Measurements from ENCODE around the gene ASZ1. TPM values are rescaled to one million over a fixed set of nuclear protein-coding genes. Genes with fewer than 3 reads are reported as not detected.

Gene ASZ1
- total RNA-seq, 1 donor from 2014 or later: not detected

- no peak overlapping the region for H3K4me3 Mint-ChIP-seq
- peaks cover 11% of the 10 kb centered on the region for H3K9me3 Mint-ChIP-seq
- TF ChIP-seq CTCF (IDR thresholded peaks at IDR 0.05; ENCODE audit: unreplicated experiment): no peak
- H3K27ac Mint-ChIP-seq: no peak overlapping the region
- no peak for DNase-seq (ENCODE audit: low spot score in 2 of 2, unreplicated experiment in 2 of 2)
- no peaks in the 10 kb centered on the region for H3K4me1 Mint-ChIP-seq
- no peaks in the 10 kb centered on the region for H3K27me3 Mint-ChIP-seq (ENCODE audit: low read depth)
- no peaks in the 10 kb centered on the region for H3K36me3 Mint-ChIP-seq
These were observed 32.4 kb upstream of the ASZ1 start for GRCh38 chr7:117459735-117460134.

GRCh38 chr7:117458977-117459583 lies 31.8 kb upstream of the ASZ1 start:
- no peaks in the 10 kb centered on the region for H3K27me3 Mint-ChIP-seq (ENCODE audit: low read depth)
- no peaks in the 10 kb centered on the region for H3K36me3 Mint-ChIP-seq
- H3K4me1 Mint-ChIP-seq: no peaks in the 10 kb centered on the region
- H3K27ac Mint-ChIP-seq: no peak overlapping the region
- peaks cover 18% of the 10 kb centered on the region for H3K9me3 Mint-ChIP-seq
- peak; percentile 90 for TF ChIP-seq CTCF (IDR thresholded peaks at IDR 0.05; ENCODE audit: unreplicated experiment)
- no peak overlapping the region for H3K4me3 Mint-ChIP-seq
- no peak for DNase-seq (ENCODE audit: low spot score in 2 of 2, unreplicated experiment in 2 of 2)

- no peak for DNase-seq (ENCODE audit: low spot score in 2 of 2, unreplicated experiment in 2 of 2)
- H3K27me3 Mint-ChIP-seq (ENCODE audit: low read depth): no peaks in the 10 kb centered on the region
- H3K9me3 Mint-ChIP-seq: peaks cover 40% of the 10 kb centered on the region
- no peaks in the 10 kb centered on the region for H3K4me1 Mint-ChIP-seq
- no peak overlapping the region for H3K4me3 Mint-ChIP-seq
- H3K36me3 Mint-ChIP-seq: no peaks in the 10 kb centered on the region
- H3K27ac Mint-ChIP-seq: no peak overlapping the region
- no peak for TF ChIP-seq CTCF (IDR thresholded peaks at IDR 0.05; ENCODE audit: unreplicated experiment)
These were observed 21.4 kb upstream of the ASZ1 start for GRCh38 chr7:117448655-117449054.

- H3K27ac Mint-ChIP-seq: no peak overlapping the region
- H3K4me1 Mint-ChIP-seq: no peaks in the 10 kb centered on the region
- DNase-seq (ENCODE audit: low spot score in 2 of 2, unreplicated experiment in 2 of 2): no peak
- H3K36me3 Mint-ChIP-seq: no peaks in the 10 kb centered on the region
- TF ChIP-seq CTCF (IDR thresholded peaks at IDR 0.05; ENCODE audit: unreplicated experiment): no peak
- no peak overlapping the region for H3K4me3 Mint-ChIP-seq
- H3K27me3 Mint-ChIP-seq (ENCODE audit: low read depth): no peaks in the 10 kb centered on the region
- H3K9me3 Mint-ChIP-seq: peaks cover 19% of the 10 kb centered on the region
These were observed 19.0 kb upstream of the ASZ1 start for GRCh38 chr7:117446220-117446815.

GRCh38 chr7:117445206-117445605 lies 17.9 kb upstream of the ASZ1 start:
- DNase-seq (ENCODE audit: low spot score in 2 of 2, unreplicated experiment in 2 of 2): no peak
- peaks cover 3% of the 10 kb centered on the region for H3K36me3 Mint-ChIP-seq
- H3K27ac Mint-ChIP-seq: no peak overlapping the region
- no peak overlapping the region for H3K4me3 Mint-ChIP-seq
- no peaks in the 10 kb centered on the region for H3K27me3 Mint-ChIP-seq (ENCODE audit: low read depth)
- no peaks in the 10 kb centered on the region for H3K4me1 Mint-ChIP-seq
- peaks cover 17% of the 10 kb centered on the region for H3K9me3 Mint-ChIP-seq
- TF ChIP-seq CTCF (IDR thresholded peaks at IDR 0.05; ENCODE audit: unreplicated experiment): no peak
